Panc1 (cell line): Measurements from ENCODE around the gene MORC3. TPM values are rescaled to one million over a fixed set of nuclear protein-coding genes. Genes with fewer than 3 reads are reported as not detected.

Experiments used
- ATAC-seq: fragments of 200-7000 bp; cut with Tn5 transposase; 2 replicates; pipeline ENCODE4 v1.9.1; 2020; ENCODE audit warnings: mild to moderate bottlenecking, moderate library complexity
- BruUV-seq: library from RNA; stranded (reverse); fragments of 400-500 nt; replicated peaks from 2 replicates; lab custom pipeline; 2021; lab: Mats Ljungman, UMichigan
- CTCF ChIA-PET: fragments of 300-600 bp; sonication (Branson Sonifier 250); formaldehyde crosslinking; loops from one replicate; lab custom pipeline; 2022; ENCODE audit warnings: antibody characterized with exemption; lab: Charles Lee
- POLR2A ChIA-PET: fragments of 300-600 bp; sonication (Branson Sonifier 250); formaldehyde crosslinking; loops from one replicate; lab custom pipeline; 2022; ENCODE audit warnings: antibody characterized with exemption; lab: Charles Lee
- DNase-seq: peaks from one replicate; pipeline ENCODE4 v3.0.0-alpha.2; 2010; ENCODE audit warnings: low read depth, low spot score
- H3K27ac ChIP-seq: 2 replicates; pipeline ENCODE4 v1.5.1; 2011; ENCODE audit warnings: mild to moderate bottlenecking, low read length, inconsistent platforms
- H3K27me3 ChIP-seq: fragments of 200-500 bp; sonication (Bioruptor generic); 2 replicates; pipeline ENCODE4 v1.6.0; 2014; ENCODE audit warnings: low read length, inconsistent platforms; ENCODE audit not compliant: control insufficient read depth, insufficient read depth
- H3K36me3 ChIP-seq: fragments of 200-500 bp; sonication (Bioruptor generic); 2 replicates; pipeline ENCODE4 v1.5.1; 2014; ENCODE audit warnings: inconsistent platforms, mild to moderate bottlenecking, low read length, moderate library complexity; ENCODE audit not compliant: control insufficient read depth, insufficient read depth
- H3K4me1 ChIP-seq: 2 replicates; pipeline ENCODE4 v1.5.1; 2011; ENCODE audit warnings: inconsistent platforms, mild to moderate bottlenecking, low read length, moderate library complexity; ENCODE audit not compliant: control insufficient read depth, insufficient read depth
- H3K4me3 ChIP-seq, 2 experiments: 2 replicates each; pipeline ENCODE4 v1.5.1; 2011 to 2012; ENCODE audit warnings: low read depth in 2 of 2, low read length in 2 of 2, mild to moderate bottlenecking in 2 of 2, inconsistent platforms in 1 of 2, moderate library complexity in 1 of 2
- H3K9me3 ChIP-seq: fragments of 200-500 bp; sonication (Bioruptor generic); 2 replicates; pipeline ENCODE4 v1.5.1; 2014; ENCODE audit warnings: low read depth, mild to moderate bottlenecking, inconsistent platforms, low read length, moderate library complexity; ENCODE audit not compliant: control insufficient read depth, insufficient read depth
- POLR2AphosphoS5 ChIP-seq: IDR thresholded peaks from 2 replicates; pipeline ENCODE4 v1.6.1; 2012; ENCODE audit warnings: mild to moderate bottlenecking, low read depth, low read length, moderate library complexity
- SIN3A ChIP-seq: IDR thresholded peaks from 2 replicates; pipeline ENCODE4 v1.6.1; 2012; ENCODE audit warnings: low read depth, mild to moderate bottlenecking, low read length, moderate library complexity, borderline replicate concordance; ENCODE audit not compliant: insufficient read depth
- TCF7L2 ChIP-seq: IDR thresholded peaks from 2 replicates; pipeline ENCODE4 v1.6.1; 2011; ENCODE audit warnings: mild to moderate bottlenecking, low read depth, low read length, inconsistent platforms
- in situ Hi-C: cut with HindIII; loops from 2 replicates; pipeline ENCODE4 v1.10.0; 2016; ENCODE audit warnings: low sequenced_read_pairs, low pct_unique_long_range_greater_than_20kb
- intact Hi-C: fragments of 100-400 bp; cut with micrococcal nuclease; formaldehyde crosslinking; loops from one replicate; pipeline ENCODE4 v1.10.0; 2022; ENCODE audit not compliant: unreplicated experiment
- total RNA-seq: library from RNA; stranded (reverse); gene quantifications from one replicate; pipeline ENCODE4 v1.2.1, GENCODE V29; 2021; ENCODE audit not compliant: unreplicated experiment
- TF ChIP-seq, protein P1 (sequence below), 2 experiments: IDR thresholded peaks; 2 replicates each; pipeline ENCODE4 v1.6.1; 2011 to 2012; ENCODE audit warnings: low read depth in 2 of 2, control low read depth in 1 of 2, low read length in 1 of 2, mild to moderate bottlenecking in 1 of 2, moderate library complexity in 1 of 2; ENCODE audit not compliant: insufficient read depth in 1 of 2
- TF ChIP-seq, protein P2 (sequence below): fragments of 450-650 bp; IDR thresholded peaks from 2 replicates; pipeline ENCODE4 v1.5.1; 2017; ENCODE audit warnings: mild to moderate bottlenecking

MORC3 gene
- total RNA-seq, 1 experiment from 2014 or later: 16.8 TPM

DNA sequence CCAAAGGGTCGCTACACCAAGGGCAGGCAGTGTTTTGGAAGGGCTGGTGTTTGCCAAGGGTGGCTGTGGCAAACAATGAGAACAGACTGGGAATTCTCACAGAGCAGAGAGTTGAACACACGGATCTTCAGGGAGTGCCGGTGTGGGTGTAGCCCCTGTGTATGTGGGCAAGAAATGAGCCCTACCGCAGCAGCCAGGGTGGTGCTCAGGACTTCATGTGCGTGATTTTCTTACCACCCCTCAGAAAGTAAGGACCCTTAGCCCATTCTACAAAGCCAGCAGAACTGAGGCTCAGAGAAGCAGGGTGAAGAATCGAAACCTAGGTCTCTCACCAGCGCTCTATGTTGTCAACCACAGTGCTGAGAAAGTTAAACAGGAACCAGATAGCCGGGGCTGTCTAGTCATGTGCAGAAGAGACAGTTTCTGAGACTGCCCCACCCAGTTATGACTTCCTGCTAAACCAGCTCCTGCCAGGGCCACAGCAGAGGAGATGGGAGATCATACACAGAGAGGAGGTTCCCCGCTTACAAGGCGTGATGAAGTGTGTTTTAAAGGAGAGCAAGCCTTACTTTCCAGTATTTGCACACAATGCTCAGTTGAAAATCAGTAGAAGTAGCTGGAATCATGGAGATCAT is 21.9 kb upstream of the MORC3 start:
- Histone ChIP-seq H3K4me1 (no peaks in the 10 kb centered on the region), H3K27me3 (no peaks in the 10 kb centered on the region), H3K9me3 (no peaks in the 10 kb centered on the region), H3K27ac (0 out of 2 replicates have a peak overlapping the region, but pooled peaks have one; percentile 7), H3K4me3 (no peak overlapping the region), H3K36me3 (no peaks in the 10 kb centered on the region)
- no TSS peak for BruUV-seq
- peak; percentile 69 for ATAC-seq
- in situ Hi-C loops (no loop called here), intact Hi-C loops (no loop called here)
- TF ChIP-seq POLR2AphosphoS5 (no peak), SIN3A (no peak), TCF7L2 (no peak)
- TF ChIP-seq, protein P1, sequence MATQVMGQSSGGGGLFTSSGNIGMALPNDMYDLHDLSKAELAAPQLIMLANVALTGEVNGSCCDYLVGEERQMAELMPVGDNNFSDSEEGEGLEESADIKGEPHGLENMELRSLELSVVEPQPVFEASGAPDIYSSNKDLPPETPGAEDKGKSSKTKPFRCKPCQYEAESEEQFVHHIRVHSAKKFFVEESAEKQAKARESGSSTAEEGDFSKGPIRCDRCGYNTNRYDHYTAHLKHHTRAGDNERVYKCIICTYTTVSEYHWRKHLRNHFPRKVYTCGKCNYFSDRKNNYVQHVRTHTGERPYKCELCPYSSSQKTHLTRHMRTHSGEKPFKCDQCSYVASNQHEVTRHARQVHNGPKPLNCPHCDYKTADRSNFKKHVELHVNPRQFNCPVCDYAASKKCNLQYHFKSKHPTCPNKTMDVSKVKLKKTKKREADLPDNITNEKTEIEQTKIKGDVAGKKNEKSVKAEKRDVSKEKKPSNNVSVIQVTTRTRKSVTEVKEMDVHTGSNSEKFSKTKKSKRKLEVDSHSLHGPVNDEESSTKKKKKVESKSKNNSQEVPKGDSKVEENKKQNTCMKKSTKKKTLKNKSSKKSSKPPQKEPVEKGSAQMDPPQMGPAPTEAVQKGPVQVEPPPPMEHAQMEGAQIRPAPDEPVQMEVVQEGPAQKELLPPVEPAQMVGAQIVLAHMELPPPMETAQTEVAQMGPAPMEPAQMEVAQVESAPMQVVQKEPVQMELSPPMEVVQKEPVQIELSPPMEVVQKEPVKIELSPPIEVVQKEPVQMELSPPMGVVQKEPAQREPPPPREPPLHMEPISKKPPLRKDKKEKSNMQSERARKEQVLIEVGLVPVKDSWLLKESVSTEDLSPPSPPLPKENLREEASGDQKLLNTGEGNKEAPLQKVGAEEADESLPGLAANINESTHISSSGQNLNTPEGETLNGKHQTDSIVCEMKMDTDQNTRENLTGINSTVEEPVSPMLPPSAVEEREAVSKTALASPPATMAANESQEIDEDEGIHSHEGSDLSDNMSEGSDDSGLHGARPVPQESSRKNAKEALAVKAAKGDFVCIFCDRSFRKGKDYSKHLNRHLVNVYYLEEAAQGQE (IDR thresholded peaks at IDR 0.05; ENCODE audit: insufficient read depth in 1 of 2, low read depth in 2 of 2, low read length in 1 of 2): no peak
- TF ChIP-seq, protein P2, sequence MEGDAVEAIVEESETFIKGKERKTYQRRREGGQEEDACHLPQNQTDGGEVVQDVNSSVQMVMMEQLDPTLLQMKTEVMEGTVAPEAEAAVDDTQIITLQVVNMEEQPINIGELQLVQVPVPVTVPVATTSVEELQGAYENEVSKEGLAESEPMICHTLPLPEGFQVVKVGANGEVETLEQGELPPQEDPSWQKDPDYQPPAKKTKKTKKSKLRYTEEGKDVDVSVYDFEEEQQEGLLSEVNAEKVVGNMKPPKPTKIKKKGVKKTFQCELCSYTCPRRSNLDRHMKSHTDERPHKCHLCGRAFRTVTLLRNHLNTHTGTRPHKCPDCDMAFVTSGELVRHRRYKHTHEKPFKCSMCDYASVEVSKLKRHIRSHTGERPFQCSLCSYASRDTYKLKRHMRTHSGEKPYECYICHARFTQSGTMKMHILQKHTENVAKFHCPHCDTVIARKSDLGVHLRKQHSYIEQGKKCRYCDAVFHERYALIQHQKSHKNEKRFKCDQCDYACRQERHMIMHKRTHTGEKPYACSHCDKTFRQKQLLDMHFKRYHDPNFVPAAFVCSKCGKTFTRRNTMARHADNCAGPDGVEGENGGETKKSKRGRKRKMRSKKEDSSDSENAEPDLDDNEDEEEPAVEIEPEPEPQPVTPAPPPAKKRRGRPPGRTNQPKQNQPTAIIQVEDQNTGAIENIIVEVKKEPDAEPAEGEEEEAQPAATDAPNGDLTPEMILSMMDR: no peak
- CTCF ChIA-PET: no interaction called here
- DNase-seq: no peak
- POLR2A ChIA-PET: no interaction called here

DNA sequence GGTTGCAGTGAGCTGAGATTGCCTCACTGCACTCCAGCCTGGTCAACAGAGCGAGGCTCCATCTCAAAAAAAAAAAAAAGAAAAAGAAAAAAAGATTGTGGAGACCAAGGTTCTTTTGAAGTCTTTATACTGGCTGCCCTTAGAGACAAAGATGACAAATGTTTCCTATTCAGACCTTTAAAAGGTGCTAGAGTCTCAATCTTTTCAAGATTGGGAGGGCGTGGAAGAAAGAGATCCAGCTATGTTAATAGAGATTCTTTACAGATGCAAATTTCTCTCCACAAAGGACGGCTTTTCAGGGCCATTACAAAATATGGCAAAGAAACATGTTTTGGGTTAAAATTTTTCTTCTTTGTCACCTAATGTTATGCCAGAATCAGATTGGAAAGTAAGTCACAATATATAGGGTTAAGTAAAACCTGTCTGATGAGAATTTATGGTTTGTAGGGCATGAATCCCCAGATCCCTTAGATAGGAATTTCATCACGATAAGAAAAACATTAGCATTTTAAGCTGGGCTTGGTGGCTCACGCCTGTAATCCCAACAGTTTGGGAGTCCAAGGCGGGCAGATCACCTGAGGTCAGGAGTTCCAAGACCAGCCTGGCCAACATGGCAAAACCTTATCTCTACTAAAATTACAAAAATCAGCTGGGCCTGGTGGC is 13.0 kb upstream of the MORC3 start:
- POLR2A ChIA-PET: interaction anchor here (1.0 kb wide), 1 partner anchor 13 kb away, joined by 5 read pairs; the partner anchor contains the start of gene MORC3
- H3K27ac ChIP-seq: no peak overlapping the region
- no peak for ATAC-seq

More for the DNA sequence above, 13.0 kb upstream of the MORC3 start:
- CTCF ChIA-PET: no interaction called here
- Histone ChIP-seq H3K4me3 (no peak overlapping the region), H3K36me3 (no peaks in the 10 kb centered on the region), H3K27me3 (no peaks in the 10 kb centered on the region), H3K4me1 (no peaks in the 10 kb centered on the region), H3K9me3 (no peaks in the 10 kb centered on the region)
- TF ChIP-seq, protein P1 (IDR thresholded peaks at IDR 0.05; ENCODE audit: insufficient read depth in 1 of 2, low read depth in 2 of 2, low read length in 1 of 2): no peak
- TF ChIP-seq, protein P2: no peak
- no peak for TF ChIP-seq SIN3A
- in situ Hi-C loops (no loop called here), intact Hi-C loops (no loop called here)
- no TSS peak for BruUV-seq
- no peak for DNase-seq
